ENCODE measurements around the gene NFIA.

The NFIA gene

GRCh38 chr1:61183471-61184039, 101.2 kb downstream of the NFIA start:
- DNase-seq (ENCODE audit: low spot score): no peak

DNA sequence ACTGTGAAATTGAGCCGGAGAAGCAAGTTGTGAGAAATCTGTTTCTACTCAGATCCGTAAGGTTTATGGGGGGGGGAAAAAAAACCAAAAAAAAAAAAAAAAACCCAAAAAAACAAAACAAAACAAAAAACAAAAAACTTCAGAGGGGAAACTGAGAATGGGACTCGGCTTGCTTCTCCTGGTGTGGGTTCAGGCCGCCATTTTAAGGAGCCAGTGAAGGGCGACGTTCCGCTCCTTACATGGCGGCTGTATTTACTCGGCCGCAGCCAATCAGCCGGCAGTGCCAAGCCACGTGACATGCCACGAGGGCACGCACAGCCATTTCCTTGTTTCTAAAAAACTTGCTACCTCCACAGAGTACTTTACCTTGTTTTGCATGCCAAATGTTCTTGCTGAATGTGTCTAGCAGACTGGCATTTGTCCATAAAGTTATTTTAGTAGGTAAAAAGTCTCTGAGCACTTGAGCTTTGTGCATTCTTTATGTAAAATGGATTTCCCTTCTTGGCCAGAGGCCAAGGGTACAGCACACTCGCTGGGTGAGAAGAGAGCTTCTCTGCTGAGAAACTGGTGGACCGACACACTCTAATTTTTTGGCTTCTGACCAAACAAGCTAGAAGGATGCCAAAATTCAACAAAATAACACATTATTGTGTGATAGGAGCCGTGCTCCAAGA, 101.8 kb downstream of the NFIA start:
- peak; percentile 91 for DNase-seq (ENCODE audit: low spot score)

DNA sequence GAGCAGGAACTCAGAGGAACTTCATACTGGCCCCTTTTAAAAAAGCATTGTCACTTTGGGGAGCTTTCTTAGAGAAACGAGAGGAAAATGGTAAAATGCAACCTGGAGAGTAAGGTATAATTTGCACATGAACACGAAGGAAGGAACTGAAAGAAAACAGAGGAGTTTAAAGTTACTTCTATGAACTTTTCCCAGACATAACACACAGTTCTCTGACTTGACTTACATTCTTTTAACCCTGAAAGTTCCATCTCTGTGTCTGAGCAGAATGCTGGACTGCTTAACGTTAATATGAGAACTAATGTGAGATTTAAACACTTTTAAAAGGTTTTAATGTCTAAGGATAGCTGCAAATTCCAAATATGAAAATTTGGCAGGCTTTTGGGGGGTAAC, 102.3 kb downstream of the NFIA start:
- DNase-seq (ENCODE audit: low spot score): no peak

DNA sequence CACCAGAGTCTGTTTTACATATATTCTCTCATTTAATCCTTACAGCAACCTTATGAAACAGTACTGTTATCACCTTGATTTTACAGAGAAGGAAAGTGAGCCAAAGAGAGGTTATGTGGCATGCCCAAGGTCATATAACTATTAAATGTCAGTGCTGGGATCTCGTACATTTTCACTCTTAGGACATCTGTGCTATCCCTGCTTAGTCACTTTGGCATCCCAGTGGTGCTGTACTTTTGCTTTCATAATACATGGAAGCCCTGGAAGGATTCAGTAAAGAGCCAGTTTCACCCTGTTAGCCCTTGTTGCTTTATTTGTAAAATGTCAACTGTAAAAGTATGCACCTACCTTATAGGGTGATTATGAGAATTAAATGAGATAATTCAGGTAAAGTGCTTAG, 104.4 kb downstream of the NFIA start:
- no peak for DNase-seq (ENCODE audit: low spot score)

- DNase-seq (ENCODE audit: low spot score): no peak
These were observed 105.2 kb downstream of the NFIA start for GRCh38 chr1:61187352-61188086.

- no peak for DNase-seq (ENCODE audit: low spot score)
These were observed 107.8 kb downstream of the NFIA start for GRCh38 chr1:61190153-61190552.

GRCh38 chr1:61190618-61191432, 108.5 kb downstream of the NFIA start:
- DNase-seq (ENCODE audit: low spot score): no peak

GRCh38 chr1:61191433-61191720, 109.0 kb downstream of the NFIA start:
- no peak for DNase-seq (ENCODE audit: low spot score)

DNA sequence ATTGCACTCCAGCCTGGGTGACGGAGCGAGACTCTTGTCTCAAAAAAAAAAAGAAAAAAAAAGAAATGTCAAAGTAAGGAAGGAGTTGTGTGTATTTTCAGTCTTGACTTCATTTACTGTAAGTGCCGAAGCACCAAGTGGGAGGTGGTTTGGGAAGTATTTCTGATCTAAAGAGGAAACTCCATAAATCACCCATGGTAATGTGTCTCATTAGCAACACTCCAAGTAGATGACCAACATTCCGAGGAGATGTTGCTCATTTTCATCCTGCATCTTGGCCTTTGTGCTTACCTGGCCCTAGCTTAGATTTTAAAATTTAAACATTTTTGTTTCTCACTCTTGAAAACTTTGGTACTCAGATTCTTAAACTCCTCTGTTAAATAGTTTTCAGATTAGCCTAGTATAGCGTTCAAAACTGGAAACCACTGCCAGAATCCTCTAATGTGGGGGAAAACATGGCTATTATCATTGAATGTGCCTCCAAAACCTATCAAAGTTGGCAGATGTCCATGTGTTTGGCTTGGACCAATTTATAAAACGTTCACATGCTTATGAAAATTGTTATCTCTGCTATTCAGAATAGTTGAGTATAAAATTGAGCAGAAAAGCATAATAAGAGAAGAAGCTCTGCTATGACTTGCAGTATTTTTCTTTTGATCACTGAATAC, 110.4 kb downstream of the NFIA start:
- no peak for DNase-seq (ENCODE audit: low spot score)

- DNase-seq (ENCODE audit: low spot score): no peak
These were observed 111.4 kb downstream of the NFIA start for GRCh38 chr1:61193808-61194207.

DNA sequence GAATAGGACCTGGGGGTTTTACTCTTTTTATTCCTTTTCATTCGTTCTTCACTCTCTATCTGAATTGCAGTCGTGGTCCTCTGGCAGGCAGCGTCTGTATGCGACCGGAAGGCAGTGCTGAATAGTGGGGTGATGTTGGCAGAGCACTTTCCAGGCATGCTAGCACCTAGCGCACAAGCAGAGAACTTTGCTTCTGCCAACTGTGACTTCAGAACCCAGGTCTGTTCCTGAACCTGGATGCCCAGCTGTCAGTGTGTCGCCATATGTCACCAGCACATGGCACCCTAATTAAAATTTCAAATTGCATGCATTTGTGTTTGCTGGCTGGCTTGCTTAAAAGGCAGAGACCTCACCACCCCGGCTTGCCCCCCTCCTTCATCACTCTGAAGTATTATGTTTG, 116.2 kb downstream of the NFIA start:
- DNase-seq (ENCODE audit: low spot score): no peak

DNA sequence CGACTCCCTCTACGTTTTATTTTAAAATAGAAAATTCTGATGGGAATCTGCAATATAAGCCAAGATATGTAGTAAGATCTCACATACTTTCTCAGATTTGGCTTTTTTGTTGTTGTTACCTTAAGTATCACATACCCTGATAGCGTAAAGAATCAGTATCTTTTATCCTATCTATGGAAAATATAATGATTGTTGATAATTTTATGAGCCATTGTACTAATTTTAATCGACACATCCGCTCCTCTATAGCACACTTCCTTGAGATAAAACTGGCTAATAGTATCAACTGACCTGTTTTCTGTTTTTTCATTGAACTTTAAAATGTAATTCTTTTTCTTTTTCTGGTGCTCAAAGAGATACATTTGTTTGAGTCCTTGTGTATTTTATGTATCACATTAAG, 118.7 kb downstream of the NFIA start:
- no peak for DNase-seq (ENCODE audit: low spot score)

- no peak for DNase-seq (ENCODE audit: low spot score)
These were observed 120.7 kb downstream of the NFIA start for GRCh38 chr1:61202854-61203598.

DNA sequence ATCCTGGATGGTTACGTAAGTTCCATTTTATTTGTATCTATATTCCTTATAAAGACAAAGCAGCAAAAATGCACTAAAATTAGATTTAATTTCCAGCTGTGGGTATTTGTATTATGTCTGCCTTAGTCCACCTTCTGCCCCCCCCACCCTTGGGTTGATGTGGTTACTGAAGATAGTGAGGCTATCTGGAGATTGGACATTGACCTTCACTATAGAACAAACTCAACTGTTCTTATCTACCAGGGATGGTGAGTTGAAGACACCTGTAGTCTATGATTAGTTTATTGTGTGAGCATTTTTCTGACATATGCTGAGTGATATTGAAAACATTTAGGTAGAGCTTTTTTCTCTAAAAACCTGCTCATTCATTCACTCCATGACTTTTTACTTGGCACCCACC, 122.2 kb downstream of the NFIA start:
- no peak for DNase-seq (ENCODE audit: low spot score)

DNA sequence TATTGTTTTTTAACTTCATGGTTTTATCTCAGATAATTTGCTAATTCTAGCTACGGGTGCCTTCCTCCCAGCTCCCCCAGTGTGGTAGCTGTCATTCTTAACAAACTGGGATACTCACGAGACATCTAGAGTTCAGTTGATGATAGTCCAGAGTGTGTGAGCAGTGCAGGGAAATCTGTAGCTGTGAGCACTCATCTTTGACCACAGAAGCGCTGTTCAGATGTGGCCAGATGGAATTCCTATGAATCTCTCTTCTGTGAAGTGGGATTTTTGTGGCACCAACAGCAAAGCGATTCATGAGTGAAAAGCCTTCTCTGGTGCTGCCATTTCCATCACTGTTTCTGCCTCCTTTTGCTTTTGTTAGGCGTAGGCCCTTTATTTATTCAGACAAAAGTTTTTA, 125.1 kb downstream of the NFIA start:
- DNase-seq (ENCODE audit: low spot score): peak; percentile 86

DNA sequence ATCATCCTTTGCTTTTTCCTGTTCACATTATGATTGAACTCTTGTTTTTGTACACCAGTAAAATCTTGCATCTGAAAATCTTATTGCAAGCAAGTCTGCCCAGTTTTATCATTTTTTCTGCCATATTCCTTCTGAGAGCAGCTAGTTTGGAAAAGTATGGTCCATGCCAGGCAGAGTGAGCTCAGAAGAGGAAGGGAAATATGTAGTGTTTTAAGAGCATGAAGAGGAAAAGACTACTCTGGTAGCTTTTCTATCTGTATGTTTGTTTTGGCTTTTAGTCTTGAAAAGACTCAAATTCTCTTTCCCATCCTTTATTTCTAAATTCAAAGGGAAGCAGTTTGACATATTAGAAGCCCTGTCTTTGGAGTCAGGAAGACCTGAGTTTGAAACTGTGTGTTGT, 125.8 kb downstream of the NFIA start:
- DNase-seq (ENCODE audit: low spot score): no peak

DNA sequence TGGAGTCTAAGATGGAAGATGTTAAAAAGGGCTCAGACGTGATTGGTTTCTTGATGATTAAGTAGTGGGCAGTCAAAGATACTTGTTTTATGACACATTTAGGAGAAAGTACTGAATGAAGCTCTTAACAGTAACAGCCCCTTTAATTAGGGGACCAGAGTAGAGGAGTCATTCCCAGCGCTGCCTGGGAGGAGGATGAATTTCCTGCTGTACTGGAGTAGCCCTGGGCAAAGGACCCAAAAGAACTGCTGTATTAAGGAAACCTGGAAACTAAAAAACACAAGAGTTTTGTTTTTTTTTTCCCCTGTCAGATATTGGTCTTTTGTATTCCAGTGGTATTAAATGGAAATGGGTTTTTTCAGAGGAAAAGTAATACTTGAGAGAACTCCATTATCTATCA, 126.5 kb downstream of the NFIA start:
- no peak for DNase-seq (ENCODE audit: low spot score)

GRCh38 chr1:61210435-61211154, 128.2 kb downstream of the NFIA start:
- no peak for DNase-seq (ENCODE audit: low spot score)

GRCh38 chr1:61213245-61214011, 131.1 kb downstream of the NFIA start:
- DNase-seq (ENCODE audit: low spot score): no peak

DNA sequence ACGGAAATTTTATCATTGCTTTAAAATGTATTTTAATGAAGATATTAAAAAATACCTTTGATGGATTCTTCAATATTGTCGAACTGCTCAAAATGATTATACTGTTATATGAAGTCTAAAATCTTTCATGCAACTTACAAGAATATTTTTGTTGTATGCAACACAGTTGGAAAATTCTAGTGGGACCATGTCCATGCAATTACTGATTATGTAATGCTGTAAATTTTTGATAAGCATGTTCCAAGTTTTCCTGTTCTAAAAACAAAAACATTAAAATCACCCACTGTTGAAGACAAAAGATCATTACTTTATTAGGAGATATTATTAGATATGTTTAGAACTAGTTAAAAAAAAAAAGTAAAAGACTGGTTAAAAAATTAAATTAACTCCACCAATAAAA, 132.8 kb downstream of the NFIA start:
- no peak for DNase-seq (ENCODE audit: low spot score)

Measured in kidney tubule cell (primary cell).